Cardiac fibroblast (primary cell): ENCODE results near the gene EPHB1.

Experiments used
- DNase-seq, 2 donors: peaks; one replicate each; pipeline versions ENCODE4 v3.0.0 to v3.0.0-alpha.2; 2010; ENCODE audit warnings: low read depth in 2 of 2
- H3K4me3 ChIP-seq, 2 donors: replicated peaks in 1 of 2; 1 replicate in 1 of 2; 2 replicates in 1 of 2; pipeline ENCODE4 v1.5.1; 2011; ENCODE audit warnings: low read depth in 2 of 2, low read length in 2 of 2, mild to moderate bottlenecking in 2 of 2, moderate library complexity in 1 of 2
- CTCF ChIP-seq: IDR thresholded peaks from one replicate; pipeline ENCODE4 v1.5.1; 2011; ENCODE audit warnings: low read depth, mild to moderate bottlenecking, low read length, inconsistent platforms

The EPHB1 gene

DNA sequence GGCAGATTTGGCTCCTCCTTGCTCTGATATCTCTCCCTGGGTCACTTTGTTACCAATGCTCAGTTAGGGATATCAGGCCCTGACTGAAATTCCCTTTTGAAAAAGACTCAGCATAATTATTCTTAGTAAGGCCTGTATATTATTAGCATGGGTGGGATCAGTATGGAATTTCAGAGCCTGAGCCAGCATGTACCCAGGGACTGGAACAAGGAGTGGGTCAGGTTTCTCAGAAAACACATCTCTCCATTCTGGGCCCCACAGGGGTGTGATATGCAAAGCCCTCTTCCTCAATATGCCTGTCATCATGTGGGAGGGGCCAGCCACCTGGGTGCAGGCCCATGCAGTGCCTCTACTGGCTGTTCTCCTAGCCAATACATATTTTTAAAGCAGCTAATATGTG is 423.2 kb downstream of the EPHB1 start:
- no peak for DNase-seq
- no peak for TF ChIP-seq CTCF
- H3K4me3 ChIP-seq, result no peak overlapping the region

GRCh38 chr3:135218782-135219181 is 423.7 kb downstream of the EPHB1 start:
- no peak overlapping the region for H3K4me3 ChIP-seq
- no peak for TF ChIP-seq CTCF
- DNase-seq, result no peak

DNA sequence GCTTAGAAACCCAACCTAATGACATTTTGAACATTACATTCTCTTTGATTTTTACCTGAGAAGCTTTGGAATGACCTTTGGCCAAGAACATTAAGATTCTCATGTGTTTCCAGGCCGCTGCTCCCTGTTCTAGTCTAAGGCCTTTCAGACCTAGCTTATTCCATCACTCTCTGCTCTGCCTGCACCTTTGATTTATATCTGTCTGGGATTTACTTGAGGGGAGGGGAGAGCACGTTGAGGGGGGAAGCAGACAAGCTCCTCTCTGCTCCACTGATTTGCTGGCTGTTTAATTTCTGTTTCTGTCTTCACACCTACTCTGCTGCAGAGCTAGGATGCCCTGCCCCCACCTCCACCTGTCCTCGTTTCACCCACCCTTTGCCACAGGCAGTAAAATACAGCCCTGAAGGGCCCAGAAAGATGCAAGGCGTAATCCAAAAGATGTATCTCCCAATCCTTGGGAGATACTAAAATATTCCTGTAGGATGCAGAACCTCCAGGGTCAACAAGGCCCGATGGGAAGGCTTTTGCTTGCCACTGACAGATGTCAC is 429.8 kb downstream of the EPHB1 start:
- no peak for TF ChIP-seq CTCF
- H3K4me3 ChIP-seq, result no peak overlapping the region
- DNase-seq, result no peak

GRCh38 chr3:135226057-135226456 is 431.0 kb downstream of the EPHB1 start:
- no peak for TF ChIP-seq CTCF
- DNase-seq, result no peak
- H3K4me3 ChIP-seq, result no peak overlapping the region

- no peak for TF ChIP-seq CTCF
- no peak for DNase-seq
- no peak overlapping the region for H3K4me3 ChIP-seq
These were observed 433.1 kb downstream of the EPHB1 start for GRCh38 chr3:135228201-135228600.

DNA sequence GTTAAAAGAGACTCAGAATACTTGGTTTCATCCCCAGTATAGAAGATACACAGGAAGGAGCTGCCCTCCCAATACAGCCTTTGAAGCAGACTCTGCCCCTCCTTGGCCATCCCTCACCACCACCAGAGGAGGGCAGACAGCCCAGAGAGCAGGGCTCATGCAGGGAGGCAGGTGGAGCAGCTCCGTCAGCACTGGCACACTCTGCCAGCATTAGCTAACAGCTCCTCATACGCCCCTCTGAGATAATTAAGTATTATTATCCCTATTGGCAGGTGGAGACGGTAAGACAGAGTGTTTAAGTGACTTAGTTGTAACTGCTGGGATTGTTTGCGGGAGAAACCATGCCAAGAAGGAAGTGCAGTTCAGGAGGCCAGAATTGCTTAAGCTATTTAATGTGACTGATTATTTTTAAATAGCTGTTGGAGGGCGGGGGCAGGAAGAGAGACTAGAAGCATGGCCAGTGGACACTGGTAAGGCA is 434.0 kb downstream of the EPHB1 start:
- no peak overlapping the region for H3K4me3 ChIP-seq
- TF ChIP-seq CTCF, result no peak
- no peak for DNase-seq

GRCh38 chr3:135231737-135232136 is 436.7 kb downstream of the EPHB1 start:
- no peak for TF ChIP-seq CTCF
- DNase-seq, result no peak
- no peak overlapping the region for H3K4me3 ChIP-seq
